Gastroesophageal sphincter (tissue), 4 donors: ENCODE measurements around the gene OTOG. TPM values are rescaled to one million over a fixed set of nuclear protein-coding genes. Genes with fewer than 3 reads are reported as not detected.

Experiments used
- ATAC-seq: fragments of 150-250 bp; one replicate; pipeline ENCODE4 v1.9.1; 2016; ENCODE audit warnings: mild to moderate bottlenecking, moderate library complexity
- H3K27ac ChIP-seq, 4 donors: fragments of 200-600 bp; sonication (generic) in 3 of 4; 1 replicate in 3 of 4; 2 replicates in 1 of 4; pipeline ENCODE4 v1.5.1; 2016 to 2019
- H3K27me3 ChIP-seq: fragments of 200-600 bp; sonication (generic); one replicate; pipeline ENCODE4 v1.5.1; 2019
- H3K36me3 ChIP-seq, 2 donors: fragments of 200-600 bp; sonication (generic); one replicate each; pipeline ENCODE4 v1.5.1; 2019; ENCODE audit warnings: control low read depth in 1 of 2
- H3K4me1 ChIP-seq, 3 donors: fragments of 200-600 bp; sonication (generic); 1 replicate in 2 of 3; 2 replicates in 1 of 3; pipeline ENCODE4 v1.5.1; 2016 to 2019; ENCODE audit warnings: control low read depth in 2 of 3
- H3K4me3 ChIP-seq, 2 donors: fragments of 200-600 bp; sonication (generic); one replicate each; pipeline ENCODE4 v1.5.1; 2019; ENCODE audit warnings: mild to moderate bottlenecking in 1 of 2, moderate library complexity in 1 of 2
- H3K9me3 ChIP-seq, 3 donors: fragments of 200-600 bp; sonication (generic); one replicate each; pipeline ENCODE4 v1.5.1; 2017 to 2019; ENCODE audit warnings: control low read depth in 2 of 3
- CTCF ChIP-seq, 4 experiments: fragments of 200-600 bp in 2 of 4; fragments of 450-650 bp in 2 of 4; sonication (generic) in 1 of 4; IDR thresholded peaks; one replicate each; pipeline ENCODE4 v1.5.1; 2017 to 2019; ENCODE audit warnings: antibody characterized with exemption in 4 of 4, mild to moderate bottlenecking in 2 of 4, moderate library complexity in 2 of 4
- EP300 ChIP-seq: sonication (generic); formaldehyde crosslinking; IDR thresholded peaks from one replicate; pipeline ENCODE4 v1.6.1; 2017; ENCODE audit warnings: antibody characterized with exemption, mild to moderate bottlenecking
- POLR2A ChIP-seq, 2 donors: fragments of 450-650 bp; IDR thresholded peaks; one replicate each; pipeline ENCODE4 v1.6.1; 2017; ENCODE audit warnings: antibody characterized with exemption in 2 of 2, mild to moderate bottlenecking in 2 of 2, moderate library complexity in 1 of 2
- POLR2AphosphoS5 ChIP-seq: sonication (generic); formaldehyde crosslinking; IDR thresholded peaks from one replicate; pipeline ENCODE4 v1.6.1; 2017; ENCODE audit warnings: antibody characterized with exemption
- WGBS, 2 donors: methylation state at CpG; one replicate each; pipeline ENCODE4 v1.1.5; 2018; ENCODE audit warnings: low coverage in 1 of 2; 5-methylcytosine and 5-hydroxymethylcytosine counted together
- total RNA-seq, 4 donors: library from RNA; depleted of rRNA; stranded (reverse); fragments of >200 nt; gene quantifications; one replicate each; pipeline ENCODE4 v1.1.0, GENCODE V29; 2016

Gene OTOG
- total RNA-seq, 4 donors from 2014 or later = not detected

- H3K9me3 ChIP-seq = no peaks in the 10 kb centered on the region
- H3K4me1 ChIP-seq = no peaks in the 10 kb centered on the region
- no peak for ATAC-seq
- H3K4me3 ChIP-seq = no peak overlapping the region
- H3K27me3 ChIP-seq = no peaks in the 10 kb centered on the region
- no peak for TF ChIP-seq POLR2A (IDR thresholded peaks at IDR 0.05)
- H3K27ac ChIP-seq = no peak overlapping the region
- WGBS, 2 donors = 100% methylated on average over 1 to 4 of the region's 10 CpGs
- H3K36me3 ChIP-seq = no peaks in the 10 kb centered on the region
These were observed 29.9 kb upstream of the OTOG start for GRCh38 chr11:17517186-17517585.

- WGBS, 2 donors = no CpG with 5 or more reads among the region's 2 CpGs
- no peak for TF ChIP-seq CTCF (IDR thresholded peaks at IDR 0.05)
- no peak for TF ChIP-seq POLR2AphosphoS5
- TF ChIP-seq EP300 = no peak
- TF ChIP-seq POLR2A (IDR thresholded peaks at IDR 0.05) = no peak
- H3K9me3 ChIP-seq = no peaks in the 10 kb centered on the region
- no peak overlapping the region for H3K4me3 ChIP-seq
- no peak overlapping the region for H3K27ac ChIP-seq
- no peaks in the 10 kb centered on the region for H3K4me1 ChIP-seq
- H3K36me3 ChIP-seq = no peaks in the 10 kb centered on the region
- no peak for ATAC-seq
- no peaks in the 10 kb centered on the region for H3K27me3 ChIP-seq
These were observed 28.7 kb upstream of the OTOG start for GRCh38 chr11:17518366-17518765.

GRCh38 chr11:17519061-17519885 is 27.8 kb upstream of the OTOG start:
- Histone ChIP-seq H3K27me3 (no peaks in the 10 kb centered on the region), H3K4me3 (no peak overlapping the region), H3K4me1 (no peaks in the 10 kb centered on the region), H3K36me3 (no peaks in the 10 kb centered on the region), H3K9me3 (no peaks in the 10 kb centered on the region), H3K27ac (no peak overlapping the region)
- 64 to 80% methylated on average over 5 to 7 of the region's 7 CpGs for whole genome bisulfite sequencing, 2 donors
- no peak for ATAC-seq
- no peak for TF ChIP-seq CTCF (IDR thresholded peaks at IDR 0.05)
- no peak for TF ChIP-seq POLR2A (IDR thresholded peaks at IDR 0.05)
- no peak for TF ChIP-seq EP300
- TF ChIP-seq POLR2AphosphoS5 = no peak

GRCh38 chr11:17521106-17521900 is 25.8 kb upstream of the OTOG start:
- H3K4me3 ChIP-seq = no peak overlapping the region
- no peak for ATAC-seq
- H3K4me1 ChIP-seq = no peaks in the 10 kb centered on the region
- H3K9me3 ChIP-seq = no peaks in the 10 kb centered on the region
- peaks cover 3% of the 10 kb centered on the region for H3K27me3 ChIP-seq
- WGBS, 2 donors = 91 to 100% methylated on average over 4 to 7 of the region's 11 CpGs
- no peak overlapping the region for H3K27ac ChIP-seq
- no peaks in the 10 kb centered on the region for H3K36me3 ChIP-seq
- TF ChIP-seq CTCF (IDR thresholded peaks at IDR 0.05) (no peak), EP300 (no peak)

GRCh38 chr11:17522655-17523054 is 24.4 kb upstream of the OTOG start:
- no peaks in the 10 kb centered on the region for H3K36me3 ChIP-seq
- H3K27ac ChIP-seq = no peak overlapping the region
- no peak overlapping the region for H3K4me3 ChIP-seq
- no peak for TF ChIP-seq POLR2AphosphoS5
- H3K4me1 ChIP-seq = no peaks in the 10 kb centered on the region
- no peak for ATAC-seq
- WGBS, 2 donors = 100% methylated on average over 1 of the region's 17 CpGs; no CpG with 5 or more reads in 1 of the 2 donors
- H3K27me3 ChIP-seq = peaks cover 9% of the 10 kb centered on the region
- H3K9me3 ChIP-seq = no peaks in the 10 kb centered on the region

- TF ChIP-seq POLR2AphosphoS5 (no peak), CTCF (IDR thresholded peaks at IDR 0.05) (no peak), EP300 (no peak), POLR2A (IDR thresholded peaks at IDR 0.05) (no peak)
- no peak for ATAC-seq
- no peaks in the 10 kb centered on the region for H3K36me3 ChIP-seq
- H3K4me3 ChIP-seq = no peak overlapping the region
- WGBS, 2 donors = 67 to 100% methylated on average over 1 of the region's 9 CpGs
- H3K4me1 ChIP-seq = no peaks in the 10 kb centered on the region
- H3K27me3 ChIP-seq = peaks cover 10% of the 10 kb centered on the region
- H3K27ac ChIP-seq = no peak overlapping the region
- no peaks in the 10 kb centered on the region for H3K9me3 ChIP-seq
These were observed 22.8 kb upstream of the OTOG start for GRCh38 chr11:17524221-17524620.
